H1 (cell line): ENCODE measurements around the gene ADGRD2. TPM values are rescaled to one million over a fixed set of nuclear protein-coding genes. Genes with fewer than 3 reads are reported as not detected.

ENCODE experiments used
- SAP30 ChIP-seq: fragments of 300-600 bp; sonication (generic); IDR thresholded peaks from 2 replicates; pipeline ENCODE4 v1.7.1; 2012; ENCODE audit warnings: low read length, moderate library complexity, mild to moderate bottlenecking, inconsistent platforms; ENCODE audit not compliant: insufficient read depth, insufficient replicate concordance
- ZNF274 ChIP-seq: IDR thresholded peaks from 2 replicates; pipeline ENCODE4 v1.7.0; 2012; ENCODE audit warnings: low read length, borderline replicate concordance; ENCODE audit errors: extremely low read depth
- polyA plus RNA-seq, 7 experiments: library from polyadenylated mRNA; depleted of rRNA in 3 of 7; stranded (reverse) in 5 of 7; unstranded in 2 of 7; fragments of >200 nt in 5 of 7; fragments of 200-250 nt in 2 of 7; gene quantifications; 1 replicate in 5 of 7; 2 replicates in 1 of 7; 4 replicates in 1 of 7; pipeline versions ENCODE4 v1.2.1 to v1.2.3, GENCODE V29; 2011 to 2013; ENCODE audit warnings: missing spikeins in 2 of 7, mixed read lengths in 2 of 7
- total RNA-seq: library from RNA; stranded (reverse); fragmentation: NEBNext Ultra II Directional; extraction: Animal tissue kit (Norgen Biotek cat#: 25700); gene quantifications from 2 replicates; pipeline ENCODE4 v1.2.1, GENCODE V29; 2021

ADGRD2 gene
- total and polyA plus RNA-seq, 2 of the 8 experiments (the other 6 are each of a cell fraction or from before 2014, with no cell fraction given), result 0.41 to 1.4 TPM

DNA sequence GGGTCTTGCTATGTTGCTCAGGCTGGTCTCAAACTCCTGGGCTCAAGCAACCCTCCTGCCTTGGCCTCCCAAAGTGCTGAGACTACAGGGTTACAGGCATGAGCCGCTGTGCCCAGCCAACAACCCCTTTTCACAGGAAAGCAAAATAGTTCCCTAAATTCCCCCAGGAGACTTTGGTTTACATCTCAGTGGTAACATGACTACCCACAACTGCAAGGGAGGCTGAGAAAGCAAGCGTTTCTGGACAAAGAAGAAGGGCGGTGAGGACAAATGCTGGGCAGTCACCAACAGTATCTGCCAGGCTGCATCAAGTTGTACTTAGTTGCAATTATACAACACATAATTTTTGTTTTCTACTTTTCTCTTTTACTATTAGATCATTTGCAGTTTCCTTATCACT lies 7.4 kb upstream of the ADGRD2 start (continued):
- TF ChIP-seq ZNF274, result no peak
- no peak for TF ChIP-seq SAP30
- TF ChIP-seq, all 59 proteins: peak for 0
